Measurements from ENCODE around the gene RPS29.
"Not testable (repeated sequence)": the region's sequence is repeated elsewhere in the genome, so short reads cannot be mapped to it uniquely, and the experiment has no call there.

- TF ChIP-seq CTCF (IDR thresholded peaks at IDR 0.05 in 2 of 3, conservative IDR thresholded peaks at IDR 0.05 in 1 of 3; ENCODE audit: control insufficient read depth in 2 of 3, extremely low read depth in 1 of 3, insufficient read depth in 1 of 3, low read depth in 3 of 3, low read length in 3 of 3); EGR1 (IDR thresholded peaks at IDR 0.05; ENCODE audit: borderline replicate concordance in 1 of 2, low read depth in 2 of 2, low read length in 2 of 2); DPF2 (IDR thresholded peaks at IDR 0.05); EZH2 (IDR thresholded peaks at IDR 0.05; ENCODE audit: borderline replicate concordance, control insufficient read depth, low read depth, low read length); MAX (IDR thresholded peaks at IDR 0.05; ENCODE audit: low read depth, low read length); HDAC6 (IDR thresholded peaks at IDR 0.05; ENCODE audit: unreplicated experiment); REST (IDR thresholded peaks at IDR 0.05; ENCODE audit: low read depth, low read length); ZNF274 (IDR thresholded peaks at IDR 0.05; ENCODE audit: insufficient read depth, insufficient read length); POLR2A (IDR thresholded peaks at IDR 0.05; ENCODE audit: low read depth, low read length); JUND (IDR thresholded peaks at IDR 0.05; ENCODE audit: low read depth, low read length); GATAD2B (conservative IDR thresholded peaks at IDR 0.05; ENCODE audit: low read depth); POLR2AphosphoS5 (IDR thresholded peaks at IDR 0.05; ENCODE audit: low read length): not testable (repeated sequence)
These were observed 33.1 kb upstream of the RPS29 start for GRCh38 chr14:49619273-49619672.

Measured in GM12878 (cell line).